ENCODE data around the gene YIF1A.

The YIF1A gene

DNA sequence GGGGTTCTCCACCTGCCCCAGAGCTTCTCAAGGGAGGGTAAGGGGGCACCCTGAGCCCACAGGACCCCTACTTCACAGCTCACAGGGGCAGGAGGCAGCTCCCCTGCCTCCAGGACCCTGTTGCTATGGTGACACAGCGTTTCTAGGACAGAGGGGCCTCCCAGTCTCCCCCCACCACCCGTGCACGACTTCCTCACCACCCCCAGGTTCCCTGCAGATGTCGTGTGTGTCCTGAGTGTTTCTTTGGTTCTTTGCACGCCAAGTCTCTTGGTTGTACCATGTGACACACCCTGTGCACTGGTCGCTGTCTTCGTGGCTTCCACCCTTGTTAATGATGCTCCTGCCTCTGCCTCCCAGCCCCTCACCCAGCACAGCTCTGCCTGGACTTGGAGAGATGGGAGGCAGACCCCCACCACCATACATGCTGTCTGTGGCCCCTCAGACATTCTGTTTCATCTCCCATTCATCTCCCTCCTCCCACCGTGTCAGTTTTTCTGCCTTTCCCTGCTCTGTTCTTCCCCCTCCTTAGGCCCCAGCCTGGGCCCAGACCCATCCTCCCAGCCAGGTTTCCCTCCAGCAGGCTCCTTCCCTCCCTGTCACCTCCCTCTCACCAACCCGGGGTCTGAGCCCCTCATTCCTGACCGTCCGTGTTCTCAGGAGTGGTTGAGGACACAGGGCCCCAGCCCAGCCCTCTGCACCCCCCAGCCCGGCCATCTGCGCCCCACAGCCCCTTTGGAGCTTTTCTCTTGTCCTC is 45.0 kb downstream of the YIF1A start:
- DNase-seq (ENCODE audit: low spot score) = no peak

DNA sequence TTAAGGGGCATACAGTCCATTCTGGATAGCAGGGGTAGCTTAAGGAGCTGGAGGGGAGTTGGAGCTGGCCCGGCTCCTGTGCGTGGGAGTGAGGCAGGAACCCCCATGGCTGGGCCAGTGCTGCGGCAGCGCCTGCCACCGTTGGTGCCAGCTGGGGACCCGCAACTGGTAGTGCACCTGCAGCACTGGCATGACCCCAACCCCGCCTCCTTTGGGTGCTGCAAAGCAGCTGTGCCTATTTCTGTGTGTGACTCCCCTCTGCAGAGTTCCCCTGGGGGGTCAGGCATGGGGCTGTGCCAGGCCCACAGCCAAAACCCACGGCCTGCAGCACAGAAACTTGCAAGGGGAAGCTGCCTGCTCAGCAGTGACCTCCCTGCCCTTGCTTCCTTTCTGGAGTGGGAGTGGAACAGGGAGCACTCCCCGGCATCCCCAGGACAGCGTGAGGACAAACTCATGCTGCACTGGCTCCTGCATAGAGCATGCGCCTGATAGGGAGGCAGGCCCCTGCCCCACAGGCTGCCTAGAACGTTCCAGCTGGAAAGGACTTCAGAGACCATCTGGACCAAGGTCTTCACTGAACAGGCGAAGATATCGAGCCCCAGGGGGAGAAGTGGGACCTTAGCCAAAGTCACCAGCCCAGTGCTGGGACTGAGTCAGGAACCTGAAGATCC is 46.7 kb downstream of the YIF1A start:
- DNase-seq (ENCODE audit: low spot score) = peak; percentile 73

DNA sequence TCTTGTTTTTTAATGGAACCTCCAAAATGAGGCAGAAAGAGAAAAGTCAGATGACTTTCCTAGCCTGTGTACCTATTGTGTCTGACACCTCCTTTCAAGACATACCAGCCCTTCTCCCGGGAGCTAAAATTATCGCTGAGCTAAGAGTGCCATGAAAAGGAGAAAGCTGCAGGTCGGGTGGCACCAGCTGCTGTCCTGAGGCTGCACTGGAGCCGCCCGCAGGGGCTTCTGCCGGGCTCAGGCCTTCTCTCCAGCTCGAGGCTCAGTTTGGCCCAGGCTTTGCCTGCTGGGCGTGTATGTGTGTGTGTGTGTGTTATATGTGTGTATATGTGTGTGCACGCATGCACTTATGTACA is 48.2 kb downstream of the YIF1A start:
- no peak for DNase-seq (ENCODE audit: low spot score)

DNA sequence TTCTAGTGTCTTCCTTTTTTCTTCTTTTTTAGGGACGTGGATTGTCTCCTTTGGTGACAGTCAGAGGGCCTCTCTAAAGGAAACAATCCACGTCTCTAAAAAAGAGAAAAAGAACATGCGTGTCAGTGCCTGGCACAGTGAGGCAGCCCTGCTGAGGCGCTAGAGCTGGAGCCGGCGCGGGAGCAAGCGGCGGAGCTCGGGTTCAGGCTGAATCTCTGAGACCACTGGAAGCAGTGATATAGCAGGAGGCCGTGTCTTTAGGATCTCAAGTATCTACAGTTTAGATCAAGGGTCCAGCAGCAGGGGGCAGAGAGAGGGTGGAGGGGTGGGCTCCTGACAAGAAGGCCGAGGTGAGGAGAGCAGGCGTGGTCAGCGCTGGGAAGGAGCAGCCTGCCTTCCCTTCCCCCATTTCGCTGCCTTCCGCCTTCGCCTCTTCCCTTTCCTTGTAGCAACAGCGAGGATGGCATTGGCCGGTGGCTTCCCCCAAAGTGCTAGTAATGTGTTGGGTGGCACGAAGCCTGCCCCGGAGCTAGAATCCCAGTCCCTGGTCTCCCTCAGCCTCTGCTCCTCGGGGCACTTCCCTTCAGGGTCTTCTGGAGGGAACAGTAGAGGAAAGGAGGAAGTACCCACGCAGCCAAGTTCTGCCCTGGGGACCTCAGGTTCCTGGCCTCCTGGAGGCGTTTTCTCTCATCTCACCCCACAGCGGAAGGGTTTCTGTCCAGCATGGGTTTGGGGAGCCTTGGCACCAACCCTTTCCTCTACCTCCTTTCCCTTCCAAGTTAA is 48.8 kb downstream of the YIF1A start:
- DNase-seq (ENCODE audit: low spot score) = no peak

GRCh38 chr11:66239511-66239910 is 49.4 kb downstream of the YIF1A start:
- no peak for DNase-seq (ENCODE audit: low spot score)

GRCh38 chr11:66238786-66239413 is 50.0 kb downstream of the YIF1A start:
- DNase-seq (ENCODE audit: low spot score) = no peak

DNA sequence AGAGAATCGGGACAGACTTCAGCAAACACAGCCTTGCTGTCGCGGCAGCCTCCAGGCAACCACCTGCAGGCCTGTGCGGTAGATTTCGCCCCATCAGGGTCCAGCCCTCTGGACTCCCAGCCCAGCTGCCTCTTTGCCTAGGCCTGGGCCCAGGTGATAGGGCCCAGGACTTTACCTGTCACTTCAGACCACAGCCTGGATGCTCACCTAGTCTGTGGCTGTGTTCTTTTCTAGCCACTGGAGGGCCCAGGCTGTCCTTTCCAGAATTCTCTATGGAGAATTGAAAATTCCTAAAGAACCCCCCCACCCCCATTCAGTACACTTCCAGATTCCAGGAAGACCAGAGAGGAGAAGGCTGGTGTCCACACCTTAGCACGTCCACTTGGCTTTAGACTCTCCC is 51.1 kb downstream of the YIF1A start:
- DNase-seq (ENCODE audit: low spot score) = no peak

DNA sequence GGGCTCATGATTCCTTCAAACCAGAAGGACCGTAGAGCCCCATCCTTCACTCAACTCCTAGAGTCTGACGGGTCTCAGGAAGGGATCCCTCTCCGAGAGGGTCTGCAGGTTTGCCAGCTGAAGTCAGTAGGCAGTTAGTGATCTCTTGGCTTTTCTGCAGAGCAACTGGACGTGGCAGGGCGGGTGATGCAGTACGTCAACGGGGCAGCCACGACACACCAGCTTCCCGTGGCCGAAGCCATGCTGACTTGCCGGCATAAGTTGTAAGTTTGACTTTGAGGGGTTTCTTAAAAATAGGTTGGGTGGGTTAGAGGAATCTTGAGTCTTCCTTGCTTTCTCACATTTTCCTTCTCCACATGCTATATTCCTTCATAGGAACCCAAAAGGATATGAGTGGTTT is 53.8 kb downstream of the YIF1A start:
- DNase-seq (ENCODE audit: low spot score) = no peak
